ENCODE data around the gene MYOF.
"Not testable (repeated sequence)": the region's sequence is repeated elsewhere in the genome, so short reads cannot be mapped to it uniquely, and the experiment has no call there.

Gene MYOF

DNA sequence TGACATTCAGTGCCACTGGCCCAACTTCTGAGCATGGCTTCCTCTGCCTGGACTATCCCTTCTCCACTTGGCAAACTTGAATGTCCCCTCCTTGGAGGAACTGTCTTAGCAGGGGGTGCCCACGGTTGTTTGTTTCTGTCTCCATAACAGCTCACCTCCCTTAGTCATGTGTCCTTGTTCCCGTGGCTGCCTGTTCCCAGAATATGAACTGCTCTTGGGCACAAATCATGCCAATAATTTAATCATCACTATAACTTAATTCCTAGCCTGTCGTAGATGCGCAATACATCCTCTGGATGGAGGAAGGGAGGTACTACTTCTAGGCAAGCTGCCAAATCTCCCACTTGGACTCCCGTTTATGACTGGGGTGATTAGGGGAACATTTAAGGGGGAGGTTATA, 173.1 kb downstream of the MYOF start:
- ATAC-seq, result no peak
- no peaks in the 10 kb centered on the region for H3K9me3 Mint-ChIP-seq
- no peak overlapping the region for H3K27ac Mint-ChIP-seq
- no peaks in the 10 kb centered on the region for H3K4me1 Mint-ChIP-seq
- no peak overlapping the region for H3K4me3 Mint-ChIP-seq
- no peak for DNase-seq (ENCODE audit: low spot score in 2 of 2)
- no peaks in the 10 kb centered on the region for H3K36me3 Mint-ChIP-seq

DNA sequence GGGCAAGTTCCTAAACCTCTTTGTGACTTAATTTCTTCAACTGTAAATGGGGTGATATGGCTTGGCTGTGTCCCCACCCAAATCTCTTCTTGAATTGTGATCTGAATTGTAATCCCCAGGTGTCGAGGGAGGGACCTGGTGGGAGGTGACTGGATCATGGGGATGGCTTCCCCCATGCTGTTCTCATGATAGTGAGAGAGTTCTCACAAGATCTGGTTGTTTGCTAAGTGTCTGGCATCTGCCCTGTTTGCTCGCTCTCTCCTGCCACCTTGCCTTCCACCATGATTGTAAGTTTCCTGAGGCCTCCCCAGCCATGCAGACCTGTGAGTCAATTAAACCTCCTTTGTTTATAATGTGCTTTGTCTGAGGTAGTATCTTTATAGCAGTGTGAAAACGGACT, 177.0 kb downstream of the MYOF start:
- ATAC-seq (no peak), DNase-seq (ENCODE audit: low spot score in 2 of 2) (no peak)
- Mint-ChIP-seq H3K27ac (no peak overlapping the region), H3K4me3 (no peak overlapping the region), H3K4me1 (no peaks in the 10 kb centered on the region), H3K36me3 (no peaks in the 10 kb centered on the region), H3K9me3 (no peaks in the 10 kb centered on the region)

DNA sequence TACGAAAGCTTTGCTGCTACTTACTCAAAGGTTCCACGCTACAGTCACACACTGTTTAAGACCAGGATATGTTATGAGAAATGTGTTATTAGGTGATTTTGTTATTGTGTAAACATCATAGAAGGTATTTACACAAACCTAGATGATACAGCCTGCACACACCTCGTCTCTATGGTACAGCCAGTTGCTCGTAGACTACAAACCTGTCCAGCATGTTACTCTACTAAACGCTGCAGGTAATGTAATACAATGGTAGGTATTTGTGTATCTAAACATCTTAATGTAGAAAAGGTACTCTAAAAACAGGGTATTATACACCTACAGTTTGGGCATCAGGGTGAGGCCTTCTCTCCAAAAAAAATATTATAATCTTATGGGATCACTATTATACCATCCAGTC, 181.2 kb downstream of the MYOF start:
- Mint-ChIP-seq H3K36me3 (no peaks in the 10 kb centered on the region), H3K27ac (no peak overlapping the region), H3K9me3 (no peaks in the 10 kb centered on the region), H3K4me1 (no peaks in the 10 kb centered on the region), H3K4me3 (no peak overlapping the region)
- no peak for ATAC-seq
- DNase-seq (ENCODE audit: low spot score in 2 of 2), result no peak

DNA sequence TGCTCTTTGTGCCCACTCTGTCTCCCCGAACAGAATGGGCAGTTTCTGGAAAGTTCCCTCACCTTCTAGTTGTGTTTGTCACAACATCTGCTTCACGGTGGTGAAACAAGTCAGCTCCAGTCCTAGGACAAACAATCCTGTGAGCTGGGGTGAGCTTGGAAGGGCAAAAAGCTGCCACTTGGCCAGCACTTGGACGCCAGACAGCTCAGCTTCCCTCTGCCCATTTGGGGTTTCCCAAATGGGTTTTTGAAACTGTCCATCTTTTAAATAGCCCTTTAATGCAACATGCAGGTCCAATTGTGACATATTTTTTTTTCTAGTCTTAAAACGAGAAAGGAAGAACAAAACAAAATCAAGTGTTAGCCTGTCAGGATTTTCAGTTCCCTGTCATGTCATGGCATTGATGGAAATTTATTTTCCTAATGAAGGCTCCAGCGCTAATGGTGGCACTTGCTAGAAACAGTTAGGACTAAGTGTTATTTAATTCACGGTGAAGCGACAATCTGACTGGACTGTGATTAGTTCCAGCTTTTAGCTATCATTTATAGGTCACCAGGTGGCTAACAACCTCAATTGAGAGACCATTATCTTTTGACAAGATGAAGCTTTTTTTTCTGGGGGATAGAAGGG, 181.7 kb downstream of the MYOF start:
- no peak for DNase-seq (ENCODE audit: low spot score in 2 of 2)
- ATAC-seq, result no peak
- no peaks in the 10 kb centered on the region for H3K9me3 Mint-ChIP-seq
- H3K4me3 Mint-ChIP-seq, result no peak overlapping the region
- no peaks in the 10 kb centered on the region for H3K36me3 Mint-ChIP-seq
- H3K4me1 Mint-ChIP-seq, result no peaks in the 10 kb centered on the region
- H3K27ac Mint-ChIP-seq, result no peak overlapping the region

DNA sequence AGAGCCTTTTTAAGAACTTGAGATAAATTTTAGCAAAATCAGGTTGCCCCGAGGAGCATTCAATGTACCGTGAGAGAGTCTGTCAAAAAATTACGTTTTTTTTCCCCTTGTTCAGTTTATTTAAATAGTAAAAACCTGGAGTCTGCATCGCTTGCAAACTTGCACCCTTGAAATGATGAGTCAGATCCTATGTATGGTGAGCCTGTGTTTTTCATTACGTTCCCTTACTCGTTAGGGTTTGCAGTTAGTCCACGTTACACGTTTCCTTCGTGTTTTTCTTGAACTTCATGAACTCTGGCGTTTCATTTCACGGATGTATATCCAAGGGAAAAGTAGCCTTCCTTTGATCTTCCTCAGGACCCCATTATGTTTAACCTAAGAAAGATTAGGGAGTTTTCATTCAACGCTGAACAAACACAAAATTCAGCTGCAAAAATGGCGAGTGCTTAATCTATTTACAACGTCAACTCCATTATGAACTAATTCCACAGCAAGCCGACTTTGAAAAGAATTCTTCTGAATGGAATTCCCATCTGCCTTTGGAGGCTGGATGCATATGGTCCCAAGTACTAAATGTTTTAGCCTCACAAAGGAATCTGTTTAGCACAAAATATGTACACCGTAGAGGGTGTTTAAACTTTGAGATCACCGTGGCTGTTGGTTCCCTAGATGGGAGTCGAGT, 182.4 kb downstream of the MYOF start:
- Mint-ChIP-seq H3K4me1 (no peaks in the 10 kb centered on the region), H3K9me3 (no peaks in the 10 kb centered on the region), H3K36me3 (no peaks in the 10 kb centered on the region), H3K27ac (no peak overlapping the region), H3K4me3 (no peak overlapping the region)
- ATAC-seq (no peak), DNase-seq (ENCODE audit: low spot score in 2 of 2) (no peak)

DNA sequence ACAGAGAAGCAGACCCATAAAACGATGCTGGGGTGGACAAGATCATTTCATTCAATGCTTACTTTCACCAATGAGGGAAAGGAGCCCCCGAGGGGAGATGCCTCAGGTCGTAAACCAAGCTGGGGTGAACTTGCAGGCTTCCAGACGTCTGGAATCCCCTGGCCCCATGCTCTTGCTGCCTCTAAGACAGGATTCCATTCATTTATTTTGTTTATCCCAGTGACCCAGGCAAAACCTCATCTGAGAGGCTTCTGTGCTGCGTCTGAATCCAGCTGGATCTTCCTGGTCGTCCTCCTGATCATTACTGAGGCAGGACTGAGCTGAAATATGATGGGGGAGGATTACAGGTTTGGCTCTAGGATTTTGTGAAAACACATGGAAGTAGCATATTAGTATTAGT, 182.9 kb downstream of the MYOF start:
- no peak overlapping the region for H3K27ac Mint-ChIP-seq
- H3K36me3 Mint-ChIP-seq, result no peaks in the 10 kb centered on the region
- no peaks in the 10 kb centered on the region for H3K9me3 Mint-ChIP-seq
- ATAC-seq, result no peak
- H3K4me3 Mint-ChIP-seq, result no peak overlapping the region
- H3K4me1 Mint-ChIP-seq, result no peaks in the 10 kb centered on the region
- DNase-seq (ENCODE audit: low spot score in 2 of 2), result no peak

DNA sequence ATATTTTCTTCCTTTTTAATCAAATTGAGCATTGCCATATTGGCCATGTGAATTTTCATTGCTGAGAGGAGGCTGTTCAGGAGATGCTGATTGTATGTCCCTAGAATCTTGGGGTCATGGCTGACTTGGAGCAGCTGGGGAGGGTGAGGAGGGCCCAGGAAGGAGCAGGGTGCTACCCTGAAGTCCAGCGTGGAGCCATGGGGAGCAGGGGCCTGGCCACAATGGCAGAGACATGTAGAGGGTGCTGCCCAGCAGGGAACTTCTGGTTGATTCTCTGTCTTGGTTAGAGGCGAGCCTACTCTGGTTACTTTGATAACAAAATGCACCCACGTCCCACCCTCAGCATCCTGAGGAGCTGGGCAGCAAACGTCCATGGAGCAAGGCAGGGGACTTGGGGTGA, 186.0 kb downstream of the MYOF start:
- Mint-ChIP-seq H3K4me1 (no peaks in the 10 kb centered on the region), H3K27ac (no peak overlapping the region), H3K4me3 (no peak overlapping the region), H3K36me3 (no peaks in the 10 kb centered on the region), H3K9me3 (no peaks in the 10 kb centered on the region)
- ATAC-seq (peak; percentile 21), DNase-seq (ENCODE audit: low spot score in 2 of 2) (no peak)

DNA sequence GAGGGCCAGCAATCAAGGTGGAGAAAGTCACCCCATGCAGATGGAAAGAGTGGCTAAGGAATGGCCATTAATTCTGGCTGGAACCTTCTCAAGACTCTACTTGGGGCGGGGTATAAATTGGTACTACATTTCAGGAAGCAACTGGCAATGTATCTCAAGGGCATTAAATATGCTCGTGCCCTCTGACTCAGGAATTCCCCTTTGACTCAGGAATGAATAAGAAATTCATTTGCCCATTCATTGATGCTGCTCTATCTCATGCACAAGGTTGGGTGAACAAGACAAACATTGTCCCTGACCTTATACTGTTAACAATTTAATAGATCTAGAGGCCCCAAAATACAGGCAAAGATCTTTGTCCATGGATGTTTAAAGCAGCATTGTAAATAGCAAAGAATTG, 188.1 kb downstream of the MYOF start:
- DNase-seq (ENCODE audit: low spot score in 2 of 2), result no peak
- H3K4me3 Mint-ChIP-seq, result no peak overlapping the region
- H3K9me3 Mint-ChIP-seq, result no peaks in the 10 kb centered on the region
- no peak overlapping the region for H3K27ac Mint-ChIP-seq
- H3K4me1 Mint-ChIP-seq, result no peaks in the 10 kb centered on the region
- H3K36me3 Mint-ChIP-seq, result no peaks in the 10 kb centered on the region
- peak; percentile 39 for ATAC-seq

DNA sequence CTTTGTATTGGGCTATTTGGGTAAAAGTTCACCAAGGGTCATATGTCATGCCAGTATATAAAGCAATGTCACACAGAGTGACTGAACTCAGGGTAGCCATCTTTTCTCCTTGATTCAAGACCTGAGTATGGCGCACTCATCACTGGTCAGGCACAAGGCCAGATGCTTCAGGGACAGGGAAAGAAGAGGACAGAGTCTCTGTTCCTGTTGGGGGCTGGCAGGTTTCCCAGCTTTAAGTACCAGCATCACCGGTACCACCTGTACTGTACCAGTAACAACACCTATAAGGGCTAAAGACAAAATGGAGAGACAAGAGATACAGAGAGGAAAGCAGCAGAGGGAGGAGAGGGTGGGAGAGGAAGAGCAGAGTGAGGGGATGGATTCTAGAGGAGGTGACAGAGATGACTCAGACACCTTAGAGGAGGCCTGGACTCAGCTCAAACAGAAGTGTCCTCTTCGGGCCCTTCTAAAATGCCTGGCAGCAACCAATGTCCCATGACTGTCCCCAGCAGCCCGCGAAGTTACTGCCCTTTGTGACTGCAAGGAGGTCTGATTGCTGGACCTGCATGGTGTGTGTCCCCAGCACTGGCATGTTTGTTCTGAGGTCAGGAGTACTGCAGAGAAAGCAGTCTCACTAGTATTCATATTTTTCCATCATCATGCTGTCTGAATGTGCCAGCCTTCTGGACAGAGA, 191.3 kb downstream of the MYOF start:
- Mint-ChIP-seq H3K36me3 (no peaks in the 10 kb centered on the region), H3K27ac (no peak overlapping the region), H3K4me3 (no peak overlapping the region), H3K9me3 (no peaks in the 10 kb centered on the region), H3K4me1 (no peaks in the 10 kb centered on the region)
- DNase-seq (ENCODE audit: low spot score in 2 of 2) (no peak), ATAC-seq (no peak)

DNA sequence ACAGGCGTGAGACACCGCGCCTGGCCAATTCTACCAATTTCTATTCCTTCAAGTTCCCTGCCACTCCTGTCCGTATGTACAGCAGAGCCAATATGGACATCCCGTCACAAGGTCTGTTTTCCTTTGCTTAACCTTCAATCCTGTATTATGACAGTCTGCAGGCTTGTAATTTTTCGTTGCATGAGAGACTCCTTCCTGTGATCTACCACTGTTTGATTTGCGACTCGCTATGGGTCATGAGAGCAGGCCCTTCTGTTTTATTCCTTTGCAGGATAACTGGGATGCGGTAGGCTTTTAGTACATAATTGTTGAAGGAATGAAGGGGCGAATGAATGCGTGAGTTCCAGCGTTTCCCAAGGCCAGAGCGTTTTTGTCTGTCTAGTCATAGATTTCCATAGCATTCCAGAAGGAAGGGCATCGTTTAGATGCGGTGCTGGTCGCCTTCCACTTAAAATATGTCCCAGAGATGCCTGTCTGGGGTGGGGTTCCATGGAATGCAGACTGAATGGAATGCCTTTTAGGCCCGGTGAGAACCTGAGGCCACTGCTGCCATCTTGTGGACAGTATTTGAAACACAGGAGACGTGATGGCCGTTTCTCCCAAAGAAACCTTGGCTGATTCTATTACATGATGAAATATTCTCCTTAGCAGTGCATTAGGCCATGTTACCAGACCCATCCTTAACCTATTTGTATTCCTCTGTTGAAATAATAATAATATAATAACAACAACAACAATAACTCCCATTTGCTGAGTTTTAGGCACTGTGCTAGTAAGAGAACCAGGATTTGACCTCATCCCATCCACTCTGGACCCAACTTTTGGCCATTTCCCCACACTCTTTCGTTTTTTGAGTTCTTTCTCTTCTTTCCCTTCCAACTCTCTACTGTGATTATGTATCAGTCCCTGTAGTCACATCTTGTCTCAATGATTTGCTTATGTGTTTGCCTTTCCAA, 193.2 kb downstream of the MYOF start:
- Mint-ChIP-seq H3K4me1 (no peaks in the 10 kb centered on the region), H3K4me3 (no peak overlapping the region), H3K27ac (no peak overlapping the region), H3K9me3 (no peaks in the 10 kb centered on the region), H3K36me3 (no peaks in the 10 kb centered on the region)
- DNase-seq (ENCODE audit: low spot score in 2 of 2) (peak; percentile 36 to 74), ATAC-seq (no peak)

DNA sequence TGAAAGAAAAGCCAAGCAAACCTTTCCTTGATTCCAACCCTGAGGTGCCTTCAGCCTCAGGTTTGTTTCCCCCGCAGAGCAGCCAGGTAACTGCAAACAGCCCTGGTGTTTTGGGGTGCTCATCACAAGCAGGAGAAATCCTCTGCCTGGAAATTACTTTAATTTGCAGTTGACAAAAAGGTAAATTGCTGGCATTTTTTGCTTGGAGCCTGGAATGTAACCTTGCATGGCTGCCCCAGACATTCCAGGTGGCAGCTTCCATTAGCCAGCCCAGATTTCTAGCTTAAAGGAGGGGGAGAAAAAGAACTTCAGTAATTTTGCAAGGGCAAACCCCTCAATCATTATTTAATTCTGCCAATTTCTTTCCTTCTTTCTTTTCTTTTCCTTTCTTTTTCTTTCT, 194.4 kb downstream of the MYOF start:
- no peaks in the 10 kb centered on the region for H3K9me3 Mint-ChIP-seq
- H3K4me1 Mint-ChIP-seq, result no peaks in the 10 kb centered on the region
- no peak overlapping the region for H3K4me3 Mint-ChIP-seq
- ATAC-seq (no peak), DNase-seq (ENCODE audit: low spot score in 2 of 2) (no peak)
- no peak overlapping the region for H3K27ac Mint-ChIP-seq
- no peaks in the 10 kb centered on the region for H3K36me3 Mint-ChIP-seq

DNA sequence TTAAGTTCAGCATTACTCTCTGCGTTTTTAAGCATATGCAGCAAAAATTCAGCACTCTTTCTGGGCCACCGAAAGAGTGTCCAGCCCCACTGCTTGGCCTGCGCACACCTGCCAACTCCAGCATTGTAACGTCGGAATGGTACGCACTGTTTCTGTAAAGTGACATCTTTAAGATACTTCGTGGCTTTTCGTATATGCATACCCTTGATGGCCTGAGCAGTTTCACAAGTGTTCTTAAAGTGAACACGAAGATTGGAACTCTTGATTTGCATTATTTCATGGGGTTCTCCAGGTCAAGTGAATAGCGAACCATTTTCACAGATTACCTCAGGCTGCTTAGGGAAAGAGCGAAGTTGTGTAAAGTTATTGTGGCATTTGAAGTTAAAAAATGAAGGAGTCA, 197.9 kb downstream of the MYOF start:
- H3K9me3 Mint-ChIP-seq; H3K4me1 Mint-ChIP-seq; H3K36me3 Mint-ChIP-seq; H3K4me3 Mint-ChIP-seq; ATAC-seq; DNase-seq (ENCODE audit: low spot score in 2 of 2); H3K27ac Mint-ChIP-seq: not testable (repeated sequence)

DNA sequence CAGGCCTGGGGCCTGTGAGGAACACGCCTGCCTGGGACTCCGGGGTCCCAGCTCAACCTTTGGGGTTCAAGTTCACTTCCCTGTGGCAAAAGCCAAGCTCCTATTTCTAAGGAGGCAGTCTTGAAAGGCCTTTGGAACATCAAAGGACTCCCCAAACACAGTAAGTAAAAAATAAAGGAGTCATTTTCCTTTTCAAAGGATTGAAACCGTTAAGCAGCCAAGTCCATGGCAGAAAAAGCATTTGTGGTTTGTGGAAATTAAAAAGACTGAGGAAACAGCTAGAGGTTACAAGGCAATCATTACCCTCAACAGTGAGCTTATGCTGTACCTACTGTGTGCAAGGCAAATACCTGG, 200.8 kb downstream of the MYOF start:
- H3K4me3 Mint-ChIP-seq, result no peak overlapping the region
- no peaks in the 10 kb centered on the region for H3K36me3 Mint-ChIP-seq
- ATAC-seq (no peak), DNase-seq (ENCODE audit: low spot score in 2 of 2) (no peak)
- H3K9me3 Mint-ChIP-seq, result no peaks in the 10 kb centered on the region
- no peaks in the 10 kb centered on the region for H3K4me1 Mint-ChIP-seq
- no peak overlapping the region for H3K27ac Mint-ChIP-seq

DNA sequence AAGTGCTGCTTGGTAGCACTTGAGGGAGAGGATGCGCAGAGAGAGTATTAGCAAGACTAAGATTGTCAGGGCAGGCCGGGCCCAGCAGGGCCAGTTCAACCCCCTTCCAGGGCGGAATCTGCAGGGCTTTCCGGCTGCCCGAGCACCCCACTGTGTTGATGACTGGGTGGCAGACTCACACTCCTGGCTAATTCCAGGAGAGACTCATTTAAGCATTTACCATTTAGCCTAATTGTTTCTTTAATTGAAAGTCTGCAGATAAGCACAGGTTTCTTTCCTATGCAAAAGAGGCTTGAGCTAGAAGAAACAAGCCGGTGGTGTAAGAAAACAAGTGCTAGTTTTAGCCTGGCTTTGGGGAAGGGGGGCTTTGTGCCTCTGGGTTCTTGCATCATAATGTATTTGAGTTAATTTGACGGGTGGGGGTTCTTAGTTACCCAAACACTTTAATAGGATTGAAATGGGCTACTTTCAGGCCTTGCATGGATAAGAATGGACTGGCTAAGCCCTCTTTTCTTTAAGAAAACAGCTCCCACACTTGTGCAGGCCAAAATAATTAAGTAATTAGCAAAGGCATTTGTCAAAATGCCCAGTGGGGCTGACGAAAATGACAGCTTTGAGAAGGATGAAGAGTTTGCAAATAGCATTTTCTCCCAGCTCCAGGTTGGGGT, 201.3 kb downstream of the MYOF start:
- Mint-ChIP-seq H3K4me1 (no peaks in the 10 kb centered on the region), H3K27ac (no peak overlapping the region), H3K36me3 (no peaks in the 10 kb centered on the region), H3K9me3 (no peaks in the 10 kb centered on the region), H3K4me3 (no peak overlapping the region)
- DNase-seq (ENCODE audit: low spot score in 2 of 2), result no peak
- no peak for ATAC-seq

DNA sequence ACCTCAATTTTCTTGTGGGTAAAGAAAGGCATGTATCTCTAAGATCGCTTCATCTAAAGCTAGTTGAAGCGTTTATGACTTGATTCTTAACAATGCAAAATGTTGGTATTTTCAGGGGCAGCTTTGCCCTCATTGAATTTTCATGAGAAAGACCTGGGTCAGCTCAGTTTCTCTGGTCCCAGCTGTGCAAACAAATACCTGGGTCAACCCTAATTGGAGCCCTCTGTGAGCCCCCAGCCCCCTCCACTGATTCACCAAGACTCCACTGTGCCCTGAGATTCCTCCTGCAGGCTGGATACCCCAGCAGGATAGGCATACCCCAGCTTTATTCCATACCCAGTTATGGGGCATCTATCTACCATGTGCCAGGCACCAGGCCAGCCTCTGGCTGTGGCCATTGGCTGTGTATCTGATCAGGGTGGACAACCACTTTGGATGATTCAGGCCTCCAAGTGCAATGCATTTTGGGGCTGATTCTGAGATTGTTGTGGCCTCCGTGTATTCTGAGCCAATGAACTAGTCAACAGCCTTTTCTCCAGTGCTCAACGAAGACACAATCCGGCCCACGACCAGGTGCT, 201.9 kb downstream of the MYOF start:
- ATAC-seq (peak; percentile 24), DNase-seq (ENCODE audit: low spot score in 2 of 2) (no peak)
- H3K4me1 Mint-ChIP-seq, result no peaks in the 10 kb centered on the region
- no peak overlapping the region for H3K27ac Mint-ChIP-seq
- no peaks in the 10 kb centered on the region for H3K36me3 Mint-ChIP-seq
- no peaks in the 10 kb centered on the region for H3K9me3 Mint-ChIP-seq
- H3K4me3 Mint-ChIP-seq, result no peak overlapping the region
